Measurements from ENCODE around the gene SCRT2.
"Not testable (repeated sequence)": the region's sequence is repeated elsewhere in the genome, so short reads cannot be mapped to it uniquely, and the experiment has no call there.

Gene SCRT2

GRCh38 chr20:646868-647233, 28.8 kb downstream of the SCRT2 start:
- H3K4me1 Mint-ChIP-seq = peaks cover 20 to 44% of the 10 kb centered on the region in 2 donors
- ATAC-seq (replicated peaks) (no peak), DNase-seq (no peak)
- no peak overlapping the region for H3K27ac Mint-ChIP-seq
- peaks cover 55 to 69% of the 10 kb centered on the region in 2 donors for H3K36me3 Mint-ChIP-seq
- no peaks in the 10 kb centered on the region for H3K9me3 Mint-ChIP-seq
- peaks cover 22 to 38% of the 10 kb centered on the region in 2 donors for H3K27me3 Mint-ChIP-seq
- H3K4me3 Mint-ChIP-seq = no peak overlapping the region

GRCh38 chr20:646107-646867, 29.3 kb downstream of the SCRT2 start:
- ATAC-seq (replicated peaks) (no peak), DNase-seq (no peak)
- no peak overlapping the region for H3K27ac Mint-ChIP-seq
- H3K36me3 Mint-ChIP-seq = peaks cover 51 to 64% of the 10 kb centered on the region in 2 donors
- no peaks in the 10 kb centered on the region for H3K9me3 Mint-ChIP-seq
- peaks cover 25 to 37% of the 10 kb centered on the region in 2 donors for H3K27me3 Mint-ChIP-seq
- H3K4me3 Mint-ChIP-seq = no peak overlapping the region
- peaks cover 16 to 42% of the 10 kb centered on the region in 2 donors for H3K4me1 Mint-ChIP-seq

- H3K27ac Mint-ChIP-seq = peak overlapping the region; percentile 47
- peaks cover 45 to 58% of the 10 kb centered on the region in 2 donors for H3K36me3 Mint-ChIP-seq
- H3K9me3 Mint-ChIP-seq = no peaks in the 10 kb centered on the region
- peaks cover 12 to 36% of the 10 kb centered on the region in 2 donors for H3K4me1 Mint-ChIP-seq
- H3K27me3 Mint-ChIP-seq = peaks cover 29 to 34% of the 10 kb centered on the region in 2 donors
- no peak overlapping the region for H3K4me3 Mint-ChIP-seq
- DNase-seq (peak; percentile 60), ATAC-seq (replicated peaks) (peak; percentile 85 to 87)
Measured at GRCh38 chr20:645318-646106, 30.1 kb downstream of the SCRT2 start.

GRCh38 chr20:644692-645317, 30.8 kb downstream of the SCRT2 start:
- H3K9me3 Mint-ChIP-seq = no peaks in the 10 kb centered on the region
- no peak for DNase-seq
- no peak overlapping the region for H3K27ac Mint-ChIP-seq
- H3K4me3 Mint-ChIP-seq = no peak overlapping the region
- H3K27me3 Mint-ChIP-seq = peaks cover 25 to 34% of the 10 kb centered on the region in 2 donors
- H3K4me1 Mint-ChIP-seq = peaks cover 7 to 29% of the 10 kb centered on the region in 2 donors
- H3K36me3 Mint-ChIP-seq = peaks cover 38 to 51% of the 10 kb centered on the region in 2 donors
- ATAC-seq (replicated peaks) = no peak

- Mint-ChIP-seq H3K4me1 (peaks cover 7 to 28% of the 10 kb centered on the region in 2 donors), H3K4me3 (no peak overlapping the region), H3K36me3 (peaks cover 17 to 29% of the 10 kb centered on the region in 2 donors), H3K27me3 (peaks cover 25 to 29% of the 10 kb centered on the region in 2 donors), H3K27ac (peak overlapping the region; percentile 14), H3K9me3 (no peaks in the 10 kb centered on the region)
- ATAC-seq (replicated peaks) = no peak
- no peak for DNase-seq
Measured at GRCh38 chr20:642398-643174, 33.0 kb downstream of the SCRT2 start.

GRCh38 chr20:642013-642397, 33.6 kb downstream of the SCRT2 start:
- H3K4me3 Mint-ChIP-seq; DNase-seq; H3K9me3 Mint-ChIP-seq; ATAC-seq (replicated peaks); H3K27ac Mint-ChIP-seq: not testable (repeated sequence)
- Mint-ChIP-seq H3K27me3 (peaks cover 29 to 34% of the 10 kb centered on the region in 2 donors), H3K36me3 (peaks cover 11 to 23% of the 10 kb centered on the region in 2 donors), H3K4me1 (peaks cover 7 to 27% of the 10 kb centered on the region in 2 donors)

- ATAC-seq (replicated peaks) (no peak), DNase-seq (no peak)
- Mint-ChIP-seq H3K4me1 (peaks cover 7 to 23% of the 10 kb centered on the region in 2 donors), H3K4me3 (peak overlapping the region; percentile 15 to 63), H3K27ac (no peak overlapping the region), H3K9me3 (no peaks in the 10 kb centered on the region), H3K27me3 (peaks cover 29 to 34% of the 10 kb centered on the region in 2 donors), H3K36me3 (peaks cover 6 to 18% of the 10 kb centered on the region in 2 donors)
Measured at GRCh38 chr20:641516-641875, 34.1 kb downstream of the SCRT2 start.

GRCh38 chr20:640674-641515, 34.7 kb downstream of the SCRT2 start:
- ATAC-seq (replicated peaks) = no peak
- DNase-seq = no peak
- Mint-ChIP-seq H3K27me3 (peaks cover 33 to 38% of the 10 kb centered on the region in 2 donors), H3K36me3 (peaks cover 3 to 18% of the 10 kb centered on the region in 2 donors), H3K27ac (no peak overlapping the region), H3K4me3 (peak overlapping the region in 1 of 2 donors; percentile 63), H3K9me3 (no peaks in the 10 kb centered on the region), H3K4me1 (peaks cover 7 to 20% of the 10 kb centered on the region in 2 donors)

GRCh38 chr20:638579-638978, 37.0 kb downstream of the SCRT2 start:
- Mint-ChIP-seq H3K9me3 (no peaks in the 10 kb centered on the region), H3K27me3 (peaks cover 30 to 31% of the 10 kb centered on the region in 2 donors), H3K36me3 (peaks cover 0 to 4% of the 10 kb centered on the region in 2 donors), H3K4me3 (no peak overlapping the region), H3K4me1 (peaks cover 3 to 12% of the 10 kb centered on the region in 2 donors), H3K27ac (no peak overlapping the region)
- ATAC-seq (replicated peaks) (no peak), DNase-seq (no peak)

- H3K27me3 Mint-ChIP-seq = peaks cover 20 to 22% of the 10 kb centered on the region in 2 donors
- no peak overlapping the region for H3K27ac Mint-ChIP-seq
- DNase-seq (no peak), ATAC-seq (replicated peaks) (no peak)
- H3K36me3 Mint-ChIP-seq = no peaks in the 10 kb centered on the region
- peaks cover 0 to 6% of the 10 kb centered on the region in 2 donors for H3K4me1 Mint-ChIP-seq
- no peak overlapping the region for H3K4me3 Mint-ChIP-seq
- H3K9me3 Mint-ChIP-seq = no peaks in the 10 kb centered on the region
Measured at GRCh38 chr20:637559-637958, 38.0 kb downstream of the SCRT2 start.

GRCh38 chr20:635893-636338, 39.7 kb downstream of the SCRT2 start:
- Mint-ChIP-seq H3K9me3 (no peaks in the 10 kb centered on the region), H3K4me1 (no peaks in the 10 kb centered on the region), H3K4me3 (no peak overlapping the region), H3K27ac (no peak overlapping the region), H3K36me3 (no peaks in the 10 kb centered on the region), H3K27me3 (peaks cover 12 to 18% of the 10 kb centered on the region in 2 donors)
- ATAC-seq (replicated peaks) = no peak
- no peak for DNase-seq

- ATAC-seq (replicated peaks) (no peak), DNase-seq (no peak)
- Mint-ChIP-seq H3K36me3 (no peaks in the 10 kb centered on the region), H3K27me3 (peaks cover 12 to 23% of the 10 kb centered on the region in 2 donors), H3K27ac (no peak overlapping the region), H3K4me3 (no peak overlapping the region), H3K4me1 (no peaks in the 10 kb centered on the region), H3K9me3 (no peaks in the 10 kb centered on the region)
Measured at GRCh38 chr20:635028-635892, 40.3 kb downstream of the SCRT2 start.
